Panc1 (cell line): ENCODE data around the gene ISM1.

Experiments
- POLR2AphosphoS5 ChIP-seq: IDR thresholded peaks from 2 replicates; pipeline ENCODE4 v1.6.1; 2012; ENCODE audit warnings: mild to moderate bottlenecking, low read depth, low read length, moderate library complexity
- SIN3A ChIP-seq: IDR thresholded peaks from 2 replicates; pipeline ENCODE4 v1.6.1; 2012; ENCODE audit warnings: low read depth, mild to moderate bottlenecking, low read length, moderate library complexity, borderline replicate concordance; ENCODE audit not compliant: insufficient read depth
- TCF7L2 ChIP-seq: IDR thresholded peaks from 2 replicates; pipeline ENCODE4 v1.6.1; 2011; ENCODE audit warnings: mild to moderate bottlenecking, low read depth, low read length, inconsistent platforms
- TF ChIP-seq, protein P1 (sequence below): fragments of 450-650 bp; IDR thresholded peaks from 2 replicates; pipeline ENCODE4 v1.5.1; 2017; ENCODE audit warnings: mild to moderate bottlenecking
- TF ChIP-seq, protein P2 (sequence below), 2 experiments: IDR thresholded peaks; 2 replicates each; pipeline ENCODE4 v1.6.1; 2011 to 2012; ENCODE audit warnings: low read depth in 2 of 2, control low read depth in 1 of 2, low read length in 1 of 2, mild to moderate bottlenecking in 1 of 2, moderate library complexity in 1 of 2; ENCODE audit not compliant: insufficient read depth in 1 of 2

DNA sequence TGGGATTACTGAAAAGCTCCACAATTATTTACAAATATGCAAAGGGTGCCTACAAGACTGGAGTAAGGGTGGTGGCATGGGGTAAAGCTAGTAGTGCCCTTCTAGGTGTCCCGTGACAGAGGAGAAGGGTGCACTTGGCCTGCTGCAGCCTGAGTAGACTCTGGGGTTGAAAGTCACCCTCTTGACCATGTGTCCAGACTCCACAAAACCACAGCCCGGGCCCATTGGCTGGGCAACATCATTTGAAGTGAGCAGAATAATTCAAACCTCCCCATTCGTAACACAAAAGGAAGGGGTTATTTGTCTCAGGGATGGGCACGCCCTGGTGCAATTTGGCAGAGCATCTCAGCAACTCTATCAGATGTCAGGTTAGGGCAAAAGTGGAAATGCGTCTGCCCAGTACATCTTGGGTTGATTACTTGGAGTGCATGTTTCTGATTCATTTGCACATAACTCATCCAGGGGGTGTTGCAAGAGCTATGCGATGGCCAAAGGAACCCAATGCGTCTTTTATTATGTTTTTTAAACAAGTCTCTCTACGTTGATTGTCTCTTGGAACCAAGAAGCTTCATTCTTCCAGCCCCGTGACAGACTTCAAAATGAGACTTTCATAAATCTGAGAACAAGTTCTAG lies 56.7 kb downstream of the ISM1 start:
- TF ChIP-seq, protein P1, sequence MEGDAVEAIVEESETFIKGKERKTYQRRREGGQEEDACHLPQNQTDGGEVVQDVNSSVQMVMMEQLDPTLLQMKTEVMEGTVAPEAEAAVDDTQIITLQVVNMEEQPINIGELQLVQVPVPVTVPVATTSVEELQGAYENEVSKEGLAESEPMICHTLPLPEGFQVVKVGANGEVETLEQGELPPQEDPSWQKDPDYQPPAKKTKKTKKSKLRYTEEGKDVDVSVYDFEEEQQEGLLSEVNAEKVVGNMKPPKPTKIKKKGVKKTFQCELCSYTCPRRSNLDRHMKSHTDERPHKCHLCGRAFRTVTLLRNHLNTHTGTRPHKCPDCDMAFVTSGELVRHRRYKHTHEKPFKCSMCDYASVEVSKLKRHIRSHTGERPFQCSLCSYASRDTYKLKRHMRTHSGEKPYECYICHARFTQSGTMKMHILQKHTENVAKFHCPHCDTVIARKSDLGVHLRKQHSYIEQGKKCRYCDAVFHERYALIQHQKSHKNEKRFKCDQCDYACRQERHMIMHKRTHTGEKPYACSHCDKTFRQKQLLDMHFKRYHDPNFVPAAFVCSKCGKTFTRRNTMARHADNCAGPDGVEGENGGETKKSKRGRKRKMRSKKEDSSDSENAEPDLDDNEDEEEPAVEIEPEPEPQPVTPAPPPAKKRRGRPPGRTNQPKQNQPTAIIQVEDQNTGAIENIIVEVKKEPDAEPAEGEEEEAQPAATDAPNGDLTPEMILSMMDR: no peak
- TF ChIP-seq POLR2AphosphoS5 (no peak), SIN3A (no peak), TCF7L2 (no peak)
- TF ChIP-seq, protein P2, sequence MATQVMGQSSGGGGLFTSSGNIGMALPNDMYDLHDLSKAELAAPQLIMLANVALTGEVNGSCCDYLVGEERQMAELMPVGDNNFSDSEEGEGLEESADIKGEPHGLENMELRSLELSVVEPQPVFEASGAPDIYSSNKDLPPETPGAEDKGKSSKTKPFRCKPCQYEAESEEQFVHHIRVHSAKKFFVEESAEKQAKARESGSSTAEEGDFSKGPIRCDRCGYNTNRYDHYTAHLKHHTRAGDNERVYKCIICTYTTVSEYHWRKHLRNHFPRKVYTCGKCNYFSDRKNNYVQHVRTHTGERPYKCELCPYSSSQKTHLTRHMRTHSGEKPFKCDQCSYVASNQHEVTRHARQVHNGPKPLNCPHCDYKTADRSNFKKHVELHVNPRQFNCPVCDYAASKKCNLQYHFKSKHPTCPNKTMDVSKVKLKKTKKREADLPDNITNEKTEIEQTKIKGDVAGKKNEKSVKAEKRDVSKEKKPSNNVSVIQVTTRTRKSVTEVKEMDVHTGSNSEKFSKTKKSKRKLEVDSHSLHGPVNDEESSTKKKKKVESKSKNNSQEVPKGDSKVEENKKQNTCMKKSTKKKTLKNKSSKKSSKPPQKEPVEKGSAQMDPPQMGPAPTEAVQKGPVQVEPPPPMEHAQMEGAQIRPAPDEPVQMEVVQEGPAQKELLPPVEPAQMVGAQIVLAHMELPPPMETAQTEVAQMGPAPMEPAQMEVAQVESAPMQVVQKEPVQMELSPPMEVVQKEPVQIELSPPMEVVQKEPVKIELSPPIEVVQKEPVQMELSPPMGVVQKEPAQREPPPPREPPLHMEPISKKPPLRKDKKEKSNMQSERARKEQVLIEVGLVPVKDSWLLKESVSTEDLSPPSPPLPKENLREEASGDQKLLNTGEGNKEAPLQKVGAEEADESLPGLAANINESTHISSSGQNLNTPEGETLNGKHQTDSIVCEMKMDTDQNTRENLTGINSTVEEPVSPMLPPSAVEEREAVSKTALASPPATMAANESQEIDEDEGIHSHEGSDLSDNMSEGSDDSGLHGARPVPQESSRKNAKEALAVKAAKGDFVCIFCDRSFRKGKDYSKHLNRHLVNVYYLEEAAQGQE (IDR thresholded peaks at IDR 0.05; ENCODE audit: insufficient read depth in 1 of 2, low read depth in 2 of 2, low read length in 1 of 2): no peak
